Naive thymus-derived CD8-positive, alpha-beta T cell (primary cell): Measurements from ENCODE around the gene ITK. TPM values are rescaled to one million over a fixed set of nuclear protein-coding genes. Genes with fewer than 3 reads are reported as not detected.

ENCODE experiments used
- ATAC-seq, 2 donors: fragments of 150-1000 bp; cut with Tn5 transposase in 1 of 2; sonication (Bioruptor Pico), chemical (Tn5 transposase) in 1 of 2; 1 replicate in 1 of 2; 2 replicates in 1 of 2; pipeline ENCODE4 v1.10.0; 2021; ENCODE audit warnings: mild to moderate bottlenecking in 2 of 2, moderate library complexity in 2 of 2
- POLR2A ChIA-PET: fragments of 350-600 bp; sonication (Branson Sonifier 250); formaldehyde crosslinking; loops from one replicate; lab custom pipeline; 2021; ENCODE audit warnings: antibody characterized with exemption; lab: Charles Lee
- DNase-seq, 10 donors: peaks; one replicate each; pipeline versions ENCODE4 v3.0.0 to v3.0.0-alpha.2; 2020 to 2022
- H3K27ac Mint-ChIP-seq, 10 donors: one replicate each; pipeline ENCODE4 v1.8.0; 2020 to 2022; ENCODE audit warnings: mild to moderate bottlenecking in 10 of 10, mixed read lengths in 10 of 10, moderate library complexity in 4 of 10, inconsistent platforms in 1 of 10
- H3K27me3 Mint-ChIP-seq, 5 donors: one replicate each; pipeline ENCODE4 v1.8.0; 2021 to 2022; ENCODE audit warnings: mixed read lengths in 5 of 5
- H3K36me3 Mint-ChIP-seq, 3 donors: one replicate each; pipeline ENCODE4 v1.8.0; 2020 to 2022; ENCODE audit warnings: mixed read lengths in 3 of 3, mild to moderate bottlenecking in 2 of 3, inconsistent platforms in 1 of 3
- H3K4me1 Mint-ChIP-seq, 4 donors: one replicate each; pipeline ENCODE4 v1.8.0; 2021 to 2022; ENCODE audit warnings: mixed read lengths in 4 of 4
- H3K4me3 Mint-ChIP-seq, 10 donors: one replicate each; pipeline ENCODE4 v1.8.0; 2020 to 2022; ENCODE audit warnings: mild to moderate bottlenecking in 10 of 10, mixed read lengths in 10 of 10, moderate library complexity in 6 of 10, inconsistent platforms in 1 of 10
- H3K9me3 Mint-ChIP-seq, 9 donors: one replicate each; pipeline ENCODE4 v1.8.0; 2020 to 2022; ENCODE audit warnings: mixed read lengths in 9 of 9, mild to moderate bottlenecking in 3 of 9, inconsistent platforms in 1 of 9, moderate library complexity in 1 of 9
- polyA plus RNA-seq, 3 donors: library from polyadenylated mRNA; unstranded; fragments of 300-500 nt; fragmentation: Illumina TruSeq; gene quantifications; one replicate each; pipeline ENCODE4 v1.2.3, GENCODE V29; 2021
- total RNA-seq, 8 experiments: library from RNA in 2 of 8; stranded (reverse) in 2 of 8; gene quantifications; one replicate each; pipeline ENCODE4 v1.2.3 and lab custom pipeline; 2021 to 2026

The ITK gene
- total and polyA plus RNA-seq, 5 experiments from 2014 or later: 109 to 490 (median 231) TPM

- POLR2A ChIA-PET: interaction anchor here (0.5 to 0.8 kb wide), 2 partner anchors 30 to 32 kb away, joined by 3 read pairs; no protein-coding TSS in a partner anchor
- peak overlapping the region; percentile 76 to 96 (median 88) for H3K27ac Mint-ChIP-seq
- no peak for ATAC-seq
Measured at GRCh38 chr5:157295247-157295646, 114.6 kb downstream of the ITK start.

GRCh38 chr5:157300564-157300963 is 119.9 kb downstream of the ITK start:
- Mint-ChIP-seq H3K36me3 (peaks cover 4 to 97% (median 27%) of the 10 kb centered on the region in 3 donors), H3K4me1 (peaks cover 25 to 65% (median 48%) of the 10 kb centered on the region in 4 donors), H3K9me3 (no peaks in the 10 kb centered on the region), H3K27ac (peak overlapping the region in 8 of 10 donors; percentile 68 to 98 (median 82)), H3K4me3 (no peak overlapping the region), H3K27me3 (no peaks in the 10 kb centered on the region)
- POLR2A ChIA-PET: interaction anchor here (0.6 to 8.1 kb wide), 10 partner anchors 12 to 431 kb away, joined by 3 to 76 read pairs (median 4); no protein-coding TSS in a partner anchor
- DNase-seq: no peak
- ATAC-seq: no peak

More at GRCh38 chr5:157295247-157295646, 114.6 kb downstream of the ITK start:
- H3K9me3 Mint-ChIP-seq: no peaks in the 10 kb centered on the region
- DNase-seq: no peak
- H3K36me3 Mint-ChIP-seq: peaks cover 13 to 94% (median 14%) of the 10 kb centered on the region in 3 donors
- H3K4me3 Mint-ChIP-seq: no peak overlapping the region
- H3K4me1 Mint-ChIP-seq: peaks cover 35 to 56% (median 52%) of the 10 kb centered on the region in 4 donors
- H3K27me3 Mint-ChIP-seq: no peaks in the 10 kb centered on the region

- Mint-ChIP-seq H3K36me3 (peaks cover 6 to 97% (median 32%) of the 10 kb centered on the region in 3 donors), H3K4me1 (peaks cover 26 to 66% (median 49%) of the 10 kb centered on the region in 4 donors), H3K27me3 (no peaks in the 10 kb centered on the region), H3K4me3 (no peak overlapping the region), H3K9me3 (no peaks in the 10 kb centered on the region), H3K27ac (peak overlapping the region in 8 of 10 donors; percentile 66 to 98 (median 82))
- POLR2A ChIA-PET: interaction anchor here (1.0 to 8.1 kb wide), 9 partner anchors 13 to 430 kb away, joined by 3 to 76 read pairs (median 4); partner anchors contain the start of gene CYFIP2
- no peak for ATAC-seq
- DNase-seq: no peak
Measured at GRCh38 chr5:157301066-157301465, 120.4 kb downstream of the ITK start.

- no peaks in the 10 kb centered on the region for H3K9me3 Mint-ChIP-seq
- no peaks in the 10 kb centered on the region for H3K27me3 Mint-ChIP-seq
- H3K4me3 Mint-ChIP-seq: peak overlapping the region in 1 of 10 donors; percentile 83
- no peak for ATAC-seq
- H3K4me1 Mint-ChIP-seq: peaks cover 35 to 76% (median 64%) of the 10 kb centered on the region in 4 donors
- peak overlapping the region; percentile 86 to 98 (median 94) for H3K27ac Mint-ChIP-seq
- POLR2A ChIA-PET: interaction anchor here (0.6 to 8.1 kb wide), 14 partner anchors 10 to 160 kb away, joined by 3 to 76 read pairs (median 5); partner anchors contain the start of genes CYFIP2 and MED7
- H3K36me3 Mint-ChIP-seq: peaks cover 15 to 99% (median 33%) of the 10 kb centered on the region in 3 donors
- DNase-seq: no peak
Measured at GRCh38 chr5:157303023-157303422, 122.4 kb downstream of the ITK start.

GRCh38 chr5:157303667-157304327 is 123.2 kb downstream of the ITK start:
- H3K4me3 Mint-ChIP-seq: peak overlapping the region; percentile 67 to 90 (median 83)
- peaks cover 37 to 84% (median 69%) of the 10 kb centered on the region in 4 donors for H3K4me1 Mint-ChIP-seq
- ATAC-seq (peak; percentile 66 to 81), DNase-seq (peak; percentile 42 to 80 (median 63))
- H3K36me3 Mint-ChIP-seq: peaks cover 15 to 99% (median 33%) of the 10 kb centered on the region in 3 donors
- no peaks in the 10 kb centered on the region for H3K27me3 Mint-ChIP-seq
- no peaks in the 10 kb centered on the region for H3K9me3 Mint-ChIP-seq
- POLR2A ChIA-PET: interaction anchor here (0.7 to 8.1 kb wide), 16 partner anchors 9 to 161 kb away, joined by 3 to 76 read pairs (median 5); partner anchors contain the start of genes CYFIP2 and MED7
- peak overlapping the region; percentile 86 to 98 (median 94) for H3K27ac Mint-ChIP-seq

Other genes starting within 250 kb of the ITK start
- 10 to 100 TPM; 19.4 to 26.5 TPM for gene TIMD4, start 217.6 kb upstream of the ITK start, total RNA-seq
- gene TIMD4, start 217.6 kb upstream of the ITK start, polyA plus RNA-seq: 1 to 10 TPM in 2 of 3 donors, under 1 TPM in 1; 0.95 to 3.4 (median 1.1) TPM
- 10 to 100 TPM; 26.5 to 30.2 TPM for gene HAVCR1, start 121.7 kb upstream of the ITK start, total RNA-seq
- gene HAVCR1, start 121.7 kb upstream of the ITK start, polyA plus RNA-seq: 1 to 10 TPM; 2.3 to 4.7 (median 4.6) TPM
- 1 to 10 TPM; 5.4 to 8.1 TPM for gene HAVCR2, start 71.8 kb upstream of the ITK start, total RNA-seq
- 1 to 10 TPM; 4.4 to 8.9 (median 5.4) TPM for gene HAVCR2, start 71.8 kb upstream of the ITK start, polyA plus RNA-seq
- gene MED7, start 38.0 kb upstream of the ITK start, total RNA-seq: 10 to 100 TPM; 18.2 to 18.7 TPM
- 10 to 100 TPM; 12.0 to 18.2 (median 15.0) TPM for gene MED7, start 38.0 kb upstream of the ITK start, polyA plus RNA-seq
- not detected for gene GARIN3, start 14.6 kb upstream of the ITK start, total RNA-seq
- gene GARIN3, start 14.6 kb upstream of the ITK start, polyA plus RNA-seq: not detected
- 100 to 1,000 TPM; 395 to 412 TPM for gene CYFIP2, start 85.3 kb downstream of the ITK start, total RNA-seq
- 100 to 1,000 TPM; 417 to 668 (median 506) TPM for gene CYFIP2, start 85.3 kb downstream of the ITK start, polyA plus RNA-seq